GM19395 (cell line): Measurements from ENCODE around the gene RPTOR.

Experiments used
- ATAC-seq: cut with Tn5 transposase; IDR thresholded peaks from one replicate; pipeline ENCODE4 v1.9.1; 2021; ENCODE audit warnings: mild to moderate bottlenecking, moderate library complexity; ENCODE audit not compliant: unreplicated experiment

Gene RPTOR

GRCh38 chr17:80826346-80826954 is 281.8 kb downstream of the RPTOR start:
- ATAC-seq: no peak

- no peak for ATAC-seq
Measured at GRCh38 chr17:80826955-80827645, 282.5 kb downstream of the RPTOR start.

GRCh38 chr17:80827646-80828643 is 283.3 kb downstream of the RPTOR start:
- ATAC-seq: no peak

GRCh38 chr17:80829166-80829813 is 284.7 kb downstream of the RPTOR start:
- ATAC-seq: no peak

- no peak for ATAC-seq
Measured at GRCh38 chr17:80830020-80830780, 285.6 kb downstream of the RPTOR start.

- no peak for ATAC-seq
Measured at GRCh38 chr17:80831491-80831890, 286.9 kb downstream of the RPTOR start.

- no peak for ATAC-seq
Measured at GRCh38 chr17:80832266-80832676, 287.6 kb downstream of the RPTOR start.

GRCh38 chr17:80832888-80833583 is 288.4 kb downstream of the RPTOR start:
- ATAC-seq: peak; percentile 83

GRCh38 chr17:80833952-80834892 is 289.6 kb downstream of the RPTOR start:
- no peak for ATAC-seq

GRCh38 chr17:80834893-80835275 is 290.2 kb downstream of the RPTOR start:
- ATAC-seq: no peak

GRCh38 chr17:80835816-80836657 is 291.4 kb downstream of the RPTOR start:
- ATAC-seq: no peak

- ATAC-seq: no peak
Measured at GRCh38 chr17:80836658-80836965, 292.0 kb downstream of the RPTOR start.

GRCh38 chr17:80836971-80837481 is 292.4 kb downstream of the RPTOR start:
- no peak for ATAC-seq

GRCh38 chr17:80837711-80838110 is 293.1 kb downstream of the RPTOR start:
- ATAC-seq: no peak

GRCh38 chr17:80838311-80839025 is 293.8 kb downstream of the RPTOR start:
- ATAC-seq: no peak

GRCh38 chr17:80839026-80839345 is 294.3 kb downstream of the RPTOR start:
- ATAC-seq: no peak

GRCh38 chr17:80839511-80839941 is 294.9 kb downstream of the RPTOR start:
- ATAC-seq: no peak
